A673 (cell line): ENCODE results near the gene STAT5B.

Experiments used
- CTCF ChIP-seq: fragments of 300-800, 200-600 bp; sonication (generic); conservative IDR thresholded peaks from 2 replicates; pipeline ENCODE4 v1.5.1; 2017; ENCODE audit warnings: low read depth, mild to moderate bottlenecking, antibody characterized with exemption, low read length, moderate library complexity, mixed read lengths
- EZH2 ChIP-seq: fragments of 200-600 bp; sonication (generic); IDR thresholded peaks from 2 replicates; pipeline ENCODE4 v1.6.1; 2017; ENCODE audit warnings: borderline replicate concordance, low read depth, mild to moderate bottlenecking, mixed read lengths, antibody characterized with exemption, low read length; ENCODE audit not compliant: poor library complexity, severe bottlenecking

- TF ChIP-seq CTCF (no peak), EZH2 (no peak)
These were observed 36.0 kb downstream of the STAT5B start for GRCh38 chr17:42240201-42240600.
